GM21447 (cell line): ENCODE results near the gene NATD1.

Experiments used
- ATAC-seq: cut with Tn5 transposase; IDR thresholded peaks from one replicate; pipeline ENCODE4 v1.9.1; 2021; ENCODE audit not compliant: unreplicated experiment

The NATD1 gene

GRCh38 chr17:21289902-21290571 lies 36.8 kb upstream of the NATD1 start:
- ATAC-seq, result no peak

- no peak for ATAC-seq
Observed at GRCh38 chr17:21289175-21289901, 36.1 kb upstream of the NATD1 start.

- peak; percentile 15 for ATAC-seq
Observed at GRCh38 chr17:21288571-21289017, 35.4 kb upstream of the NATD1 start.

- peak; percentile 35 for ATAC-seq
Observed at GRCh38 chr17:21287703-21288449, 34.7 kb upstream of the NATD1 start.

GRCh38 chr17:21286909-21287702 lies 33.9 kb upstream of the NATD1 start:
- ATAC-seq, result no peak

GRCh38 chr17:21286066-21286770 lies 33.0 kb upstream of the NATD1 start:
- ATAC-seq, result no peak

GRCh38 chr17:21285164-21286065 lies 32.2 kb upstream of the NATD1 start:
- no peak for ATAC-seq

GRCh38 chr17:21284319-21285163 lies 31.3 kb upstream of the NATD1 start, which contains the start of gene MAP2K3:
Gene MAP2K3 (plus strand): TSS chr17:21284711. CDS start chr17:21284921, 210 bp downstream.
- peak; percentile 63 for ATAC-seq

- ATAC-seq, result peak; percentile 11
Observed at GRCh38 chr17:21283482-21284318, 30.5 kb upstream of the NATD1 start.

- no peak for ATAC-seq
Observed at GRCh38 chr17:21282850-21283249, 29.6 kb upstream of the NATD1 start.

GRCh38 chr17:21282231-21282630 lies 29.0 kb upstream of the NATD1 start:
- ATAC-seq, result no peak

GRCh38 chr17:21280081-21280518 lies 26.9 kb upstream of the NATD1 start:
- ATAC-seq, result no peak

- no peak for ATAC-seq
Observed at GRCh38 chr17:21279582-21279981, 26.4 kb upstream of the NATD1 start.

GRCh38 chr17:21279198-21279535 lies 26.0 kb upstream of the NATD1 start:
- ATAC-seq, result no peak

GRCh38 chr17:21278450-21279197 lies 25.4 kb upstream of the NATD1 start:
- ATAC-seq, result no peak

GRCh38 chr17:21277332-21277731 lies 24.1 kb upstream of the NATD1 start:
- no peak for ATAC-seq

GRCh38 chr17:21276264-21276588 lies 23.0 kb upstream of the NATD1 start:
- peak; percentile 5 for ATAC-seq
